Chondrocyte (in vitro differentiated cells): ENCODE measurements around the gene ATXN7L3. TPM values are rescaled to one million over a fixed set of nuclear protein-coding genes. Genes with fewer than 3 reads are reported as not detected.

Experiments
- DNase-seq: peaks from one replicate; pipeline ENCODE4 v3.0.0; 2021; ENCODE audit warnings: mixed read lengths, low spot score
- H3K27ac Mint-ChIP-seq: one replicate; pipeline ENCODE4 v1.8.0; 2021; ENCODE audit warnings: mild to moderate bottlenecking, moderate library complexity, mixed read lengths; ENCODE audit not compliant: unreplicated experiment
- H3K27me3 Mint-ChIP-seq: 2 replicates; pipeline ENCODE4 v1.8.0; 2021; ENCODE audit warnings: low read depth, mixed read lengths
- H3K36me3 Mint-ChIP-seq: 2 replicates; pipeline ENCODE4 v1.8.0; 2021; ENCODE audit warnings: low read depth, mixed read lengths
- H3K4me1 Mint-ChIP-seq: 2 replicates; pipeline ENCODE4 v1.8.0; 2021; ENCODE audit warnings: low read depth, mild to moderate bottlenecking, mixed read lengths
- H3K4me3 Mint-ChIP-seq: one replicate; pipeline ENCODE4 v1.8.0; 2021; ENCODE audit warnings: mild to moderate bottlenecking, moderate library complexity, mixed read lengths; ENCODE audit not compliant: unreplicated experiment
- H3K9me3 Mint-ChIP-seq: 2 replicates; pipeline ENCODE4 v1.8.0; 2021; ENCODE audit warnings: low read depth, mixed read lengths
- total RNA-seq: library from RNA; stranded (reverse); gene quantifications from 3 replicates; pipeline ENCODE4 v1.2.1, GENCODE V29; 2021
- TF ChIP-seq, protein P1 (sequence below): fragments of 200-600 bp; sonication (generic); IDR thresholded peaks from 2 replicates; pipeline ENCODE4 v1.5.0; 2021; ENCODE audit warnings: antibody characterized with exemption, mild to moderate bottlenecking, moderate library complexity

The ATXN7L3 gene
- total RNA-seq, 1 donor from 2014 or later = 93.4 TPM

DNA sequence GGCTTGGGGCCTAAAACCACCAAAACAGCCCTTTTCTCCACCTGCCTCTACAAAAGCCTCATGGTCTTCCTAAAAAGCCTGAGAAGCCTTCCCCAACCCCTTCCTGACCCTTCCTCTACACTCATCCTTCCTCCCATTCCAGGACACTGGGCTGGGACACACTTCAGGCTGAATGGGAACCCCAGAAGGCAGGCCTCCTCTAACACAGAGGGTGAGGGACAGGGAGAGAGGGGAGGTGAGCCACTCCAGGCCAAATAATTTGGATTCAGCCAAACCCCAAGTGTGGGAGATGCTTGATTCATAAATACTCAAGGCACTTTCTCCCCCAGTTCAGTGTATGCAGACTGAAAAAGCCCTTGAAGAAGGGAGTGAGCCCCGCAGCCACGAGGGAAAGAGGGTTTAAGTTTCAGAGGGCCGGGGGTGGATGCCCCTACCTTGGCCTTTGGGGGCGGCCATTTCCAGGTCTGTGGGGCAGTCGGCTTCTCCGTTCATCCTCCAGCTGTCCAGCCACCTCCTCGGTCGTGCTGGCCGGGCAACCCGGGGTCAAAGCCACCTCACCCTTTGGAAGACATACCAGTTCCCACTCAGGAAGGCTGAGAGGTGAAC lies 18.2 kb upstream of the ATXN7L3 start:
- Mint-ChIP-seq H3K27me3 (no peaks in the 10 kb centered on the region), H3K27ac (no peak overlapping the region), H3K9me3 (no peaks in the 10 kb centered on the region), H3K4me1 (peaks cover 29% of the 10 kb centered on the region), H3K4me3 (peak overlapping the region; percentile 70), H3K36me3 (peaks cover 22% of the 10 kb centered on the region)
- TF ChIP-seq, protein P1, sequence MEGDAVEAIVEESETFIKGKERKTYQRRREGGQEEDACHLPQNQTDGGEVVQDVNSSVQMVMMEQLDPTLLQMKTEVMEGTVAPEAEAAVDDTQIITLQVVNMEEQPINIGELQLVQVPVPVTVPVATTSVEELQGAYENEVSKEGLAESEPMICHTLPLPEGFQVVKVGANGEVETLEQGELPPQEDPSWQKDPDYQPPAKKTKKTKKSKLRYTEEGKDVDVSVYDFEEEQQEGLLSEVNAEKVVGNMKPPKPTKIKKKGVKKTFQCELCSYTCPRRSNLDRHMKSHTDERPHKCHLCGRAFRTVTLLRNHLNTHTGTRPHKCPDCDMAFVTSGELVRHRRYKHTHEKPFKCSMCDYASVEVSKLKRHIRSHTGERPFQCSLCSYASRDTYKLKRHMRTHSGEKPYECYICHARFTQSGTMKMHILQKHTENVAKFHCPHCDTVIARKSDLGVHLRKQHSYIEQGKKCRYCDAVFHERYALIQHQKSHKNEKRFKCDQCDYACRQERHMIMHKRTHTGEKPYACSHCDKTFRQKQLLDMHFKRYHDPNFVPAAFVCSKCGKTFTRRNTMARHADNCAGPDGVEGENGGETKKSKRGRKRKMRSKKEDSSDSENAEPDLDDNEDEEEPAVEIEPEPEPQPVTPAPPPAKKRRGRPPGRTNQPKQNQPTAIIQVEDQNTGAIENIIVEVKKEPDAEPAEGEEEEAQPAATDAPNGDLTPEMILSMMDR = no peak
- no peak for DNase-seq

DNA sequence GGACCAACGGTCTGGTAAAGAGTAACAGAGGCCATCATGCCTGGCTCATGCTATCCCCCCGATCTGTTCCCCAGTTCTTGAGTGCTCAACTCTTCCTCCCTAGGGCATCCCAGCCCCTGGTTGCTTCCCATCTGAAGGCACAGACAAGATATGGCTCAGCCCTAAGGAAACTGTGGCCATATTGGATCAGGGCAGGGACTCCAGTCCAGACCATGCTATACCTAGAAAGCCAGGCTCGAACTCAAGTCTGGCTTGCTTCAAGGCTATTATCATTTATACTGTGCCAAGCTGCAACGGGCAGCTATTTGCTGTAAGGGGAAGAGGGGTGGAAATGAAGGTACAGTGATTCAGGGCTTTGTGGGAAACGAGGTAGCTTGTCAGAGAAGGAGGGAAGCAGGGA lies 17.0 kb upstream of the ATXN7L3 start:
- no peak for DNase-seq
- no peaks in the 10 kb centered on the region for H3K9me3 Mint-ChIP-seq
- peaks cover 20% of the 10 kb centered on the region for H3K4me1 Mint-ChIP-seq
- no peaks in the 10 kb centered on the region for H3K27me3 Mint-ChIP-seq
- H3K4me3 Mint-ChIP-seq = peak overlapping the region; percentile 33
- TF ChIP-seq, protein P1 = no peak
- peak overlapping the region; percentile 17 for H3K27ac Mint-ChIP-seq
- H3K36me3 Mint-ChIP-seq = peaks cover 22% of the 10 kb centered on the region

DNA sequence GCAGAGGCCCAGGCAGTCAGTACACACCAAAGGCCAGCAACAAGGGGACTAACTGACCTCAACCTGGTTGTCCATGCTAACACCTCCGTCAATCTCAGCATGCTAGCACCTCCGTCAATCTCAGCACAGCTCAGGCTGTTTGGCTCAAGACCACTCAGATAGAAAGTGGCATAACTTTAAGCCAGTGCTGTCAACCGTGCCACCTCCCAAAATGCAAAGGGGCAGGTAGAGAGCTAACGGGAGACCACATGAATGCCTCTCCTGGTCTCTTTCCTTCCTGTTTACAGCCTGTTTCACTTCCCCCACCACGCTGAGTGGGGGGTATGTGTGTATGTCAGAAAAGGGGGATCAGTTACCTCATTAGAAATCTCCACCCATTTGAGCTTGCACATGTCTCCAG lies 16.5 kb upstream of the ATXN7L3 start:
- DNase-seq = no peak
- Mint-ChIP-seq H3K27ac (no peak overlapping the region), H3K36me3 (peaks cover 22% of the 10 kb centered on the region), H3K4me1 (peaks cover 15% of the 10 kb centered on the region), H3K27me3 (no peaks in the 10 kb centered on the region), H3K9me3 (no peaks in the 10 kb centered on the region), H3K4me3 (no peak overlapping the region)
- TF ChIP-seq, protein P1 = no peak

DNA sequence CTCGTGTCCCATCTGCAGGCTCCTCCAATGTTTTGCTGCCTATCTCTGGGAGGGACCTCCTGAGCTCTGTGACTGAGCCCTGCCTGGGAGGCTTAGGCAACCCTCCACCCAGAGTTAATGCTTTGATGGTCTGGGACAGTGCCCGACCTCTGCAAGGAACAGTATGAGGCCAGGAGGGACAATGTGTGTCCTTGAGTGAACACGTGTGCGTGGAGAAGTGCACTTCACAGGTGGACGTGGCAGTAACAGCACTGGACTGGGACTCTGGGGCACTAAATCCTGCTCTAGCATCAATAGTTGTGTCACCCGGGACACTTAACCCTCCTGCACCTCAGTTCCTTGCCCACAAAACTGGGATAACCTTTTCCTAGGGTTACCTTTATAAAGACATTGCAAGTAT lies 15.2 kb upstream of the ATXN7L3 start:
- no peak overlapping the region for H3K4me3 Mint-ChIP-seq
- H3K4me1 Mint-ChIP-seq = peaks cover 15% of the 10 kb centered on the region
- no peak overlapping the region for H3K27ac Mint-ChIP-seq
- peaks cover 25% of the 10 kb centered on the region for H3K36me3 Mint-ChIP-seq
- DNase-seq = no peak
- no peaks in the 10 kb centered on the region for H3K27me3 Mint-ChIP-seq
- H3K9me3 Mint-ChIP-seq = no peaks in the 10 kb centered on the region
- TF ChIP-seq, protein P1 = no peak

DNA sequence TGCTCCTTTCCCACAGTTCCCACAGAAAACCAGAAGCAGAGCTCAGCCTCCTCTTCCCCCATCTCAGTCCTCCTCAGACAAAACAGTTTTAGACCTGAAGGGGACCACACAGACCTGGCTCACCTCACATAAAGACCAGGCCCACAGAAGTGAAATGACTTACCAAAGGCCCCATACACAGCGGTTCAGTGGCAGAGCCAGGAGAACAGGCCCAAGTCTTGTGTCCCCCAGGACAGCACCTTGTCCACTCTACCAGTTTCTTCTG lies 14.5 kb upstream of the ATXN7L3 start:
- DNase-seq = no peak
- Mint-ChIP-seq H3K27me3 (no peaks in the 10 kb centered on the region), H3K27ac (no peak overlapping the region), H3K4me1 (peaks cover 15% of the 10 kb centered on the region), H3K36me3 (peaks cover 27% of the 10 kb centered on the region), H3K4me3 (no peak overlapping the region), H3K9me3 (no peaks in the 10 kb centered on the region)
- TF ChIP-seq, protein P1 = no peak
